Liver (tissue), 9 donors: Measurements from ENCODE around the gene RTCB. TPM values are rescaled to one million over a fixed set of nuclear protein-coding genes. Genes with fewer than 3 reads are reported as not detected.

ENCODE experiments used
- DNase-seq: peaks from one replicate; pipeline ENCODE4 v3.0.0-alpha.2; 2017; ENCODE audit warnings: low spot score
- H3K27ac ChIP-seq, 2 donors: one replicate each; pipeline ENCODE4 v1.7.0; 2013; ENCODE audit warnings: inconsistent platforms in 2 of 2, low read length in 2 of 2, control low read depth in 1 of 2, low read depth in 1 of 2, mild to moderate bottlenecking in 1 of 2
- H3K27me3 ChIP-seq, 4 donors: one replicate each; pipeline versions ENCODE4 v1.6.1 to v1.7.0; 2013; ENCODE audit warnings: low read length in 3 of 4, inconsistent platforms in 1 of 4, mild to moderate bottlenecking in 1 of 4, moderate library complexity in 1 of 4; ENCODE audit not compliant: control insufficient read depth in 4 of 4, insufficient read depth in 4 of 4
- H3K36me3 ChIP-seq, 4 donors: one replicate each; pipeline versions ENCODE4 v1.6.1 to v1.7.0; 2013; ENCODE audit warnings: low read length in 3 of 4, mild to moderate bottlenecking in 3 of 4, low read depth in 1 of 4, moderate library complexity in 1 of 4; ENCODE audit not compliant: control insufficient read depth in 4 of 4, insufficient read depth in 3 of 4
- H3K4me1 ChIP-seq, 4 donors: one replicate each; pipeline versions ENCODE4 v1.6.1 to v1.7.0; 2013; ENCODE audit warnings: low read length in 3 of 4, mild to moderate bottlenecking in 3 of 4, moderate library complexity in 1 of 4; ENCODE audit not compliant: control insufficient read depth in 4 of 4, insufficient read depth in 4 of 4
- H3K4me3 ChIP-seq, 3 donors: one replicate each; pipeline versions ENCODE4 v1.6.1 to v1.7.0; 2013; ENCODE audit warnings: low read length in 3 of 3, control low read depth in 1 of 3, low read depth in 1 of 3, mild to moderate bottlenecking in 1 of 3
- H3K9ac ChIP-seq, 2 donors: one replicate each; pipeline ENCODE4 v1.7.0; 2013; ENCODE audit warnings: low read length in 2 of 2, mild to moderate bottlenecking in 2 of 2, moderate library complexity in 2 of 2, control low read depth in 1 of 2, low read depth in 1 of 2
- H3K9me3 ChIP-seq, 4 donors: one replicate each; pipeline versions ENCODE4 v1.6.1 to v1.7.0; 2013; ENCODE audit warnings: low read length in 3 of 4; ENCODE audit not compliant: control insufficient read depth in 4 of 4
- CTCF ChIP-seq: fragments of 150-350 bp; IDR thresholded peaks from 2 replicates; pipeline ENCODE4 v1.5.1; 2017; ENCODE audit warnings: improper control_type of control experiment, low read depth, low read length; ENCODE audit not compliant: missing input control
- EGR1 ChIP-seq, 2 donors: IDR thresholded peaks; 2 replicates each; pipeline ENCODE4 v1.6.1; 2016 to 2018; ENCODE audit warnings: antibody characterized with exemption in 2 of 2, low read depth in 2 of 2
- FOXA1 ChIP-seq: IDR thresholded peaks from 2 replicates; pipeline ENCODE4 v1.6.1; 2016; ENCODE audit warnings: antibody characterized with exemption
- FOXA2 ChIP-seq: IDR thresholded peaks from 2 replicates; pipeline ENCODE4 v1.6.1; 2016; ENCODE audit warnings: antibody characterized with exemption
- GABPA ChIP-seq, 2 donors: IDR thresholded peaks in 1 of 2; conservative IDR thresholded peaks in 1 of 2; 2 replicates each; pipeline ENCODE4 v1.6.1; 2016; ENCODE audit warnings: antibody characterized with exemption in 2 of 2, mild to moderate bottlenecking in 1 of 2, moderate library complexity in 1 of 2
- HNF4A ChIP-seq, 2 donors: conservative IDR thresholded peaks; 2 replicates each; pipeline ENCODE4 v1.6.1; 2016; ENCODE audit warnings: antibody characterized with exemption in 2 of 2, mild to moderate bottlenecking in 2 of 2
- JUND ChIP-seq, 2 donors: IDR thresholded peaks; 2 replicates each; pipeline ENCODE4 v1.6.1; 2016; ENCODE audit warnings: antibody characterized with exemption in 2 of 2
- MAX ChIP-seq: IDR thresholded peaks from 2 replicates; pipeline ENCODE4 v1.6.1; 2016; ENCODE audit warnings: antibody characterized with exemption
- NR2F2 ChIP-seq: IDR thresholded peaks from 2 replicates; pipeline ENCODE4 v1.6.1; 2016; ENCODE audit warnings: antibody characterized with exemption
- RAD21 ChIP-seq, 2 donors: IDR thresholded peaks; 2 replicates each; pipeline ENCODE4 v1.6.1; 2016; ENCODE audit warnings: antibody characterized with exemption in 2 of 2, mild to moderate bottlenecking in 2 of 2
- REST ChIP-seq: IDR thresholded peaks from 2 replicates; pipeline ENCODE4 v1.6.1; 2016; ENCODE audit warnings: antibody characterized with exemption, mild to moderate bottlenecking
- RXRA ChIP-seq, 2 donors: IDR thresholded peaks; 2 replicates each; pipeline ENCODE4 v1.6.1; 2017 to 2018; ENCODE audit warnings: antibody characterized with exemption in 2 of 2, mild to moderate bottlenecking in 1 of 2
- SP1 ChIP-seq: IDR thresholded peaks from 2 replicates; pipeline ENCODE4 v1.6.1; 2018; ENCODE audit warnings: antibody characterized with exemption, mild to moderate bottlenecking
- YY1 ChIP-seq: IDR thresholded peaks from 2 replicates; pipeline ENCODE4 v1.6.1; 2016; ENCODE audit warnings: antibody characterized with exemption, mild to moderate bottlenecking
- WGBS: extraction: QIAGEN DNeasy Blood & Tissue Kit; methylation state at CpG from one replicate; pipeline ENCODE4 v1.1.7; 2013; 5-methylcytosine and 5-hydroxymethylcytosine counted together
- polyA plus RNA-seq, 2 donors: library from polyadenylated mRNA; stranded (reverse) in 1 of 2; unstranded in 1 of 2; fragments of 200-250 nt in 1 of 2; fragments of >200 nt in 1 of 2; fragmentation: Nextera tagmentation in 1 of 2; extraction: Ambion mirVana in 1 of 2; gene quantifications; one replicate each; pipeline versions ENCODE4 v1.2.1 to v1.2.3, GENCODE V29; 2013 to 2015
- total RNA-seq, 2 donors: library from RNA; depleted of rRNA; stranded (reverse); fragments of >200 nt; gene quantifications; one replicate each; pipeline ENCODE4 v1.2.3, GENCODE V29; 2014
- TF ChIP-seq, protein P1 (sequence below): IDR thresholded peaks from 2 replicates; pipeline ENCODE4 v1.6.1; 2016; ENCODE audit warnings: antibody characterized with exemption
- TF ChIP-seq, protein P2 (sequence below): IDR thresholded peaks from 2 replicates; pipeline ENCODE4 v1.6.1; 2016; ENCODE audit warnings: antibody characterized with exemption
- donor health status: healthy.
- donor health status: healthy.
- donor health status: healthy.
- donor health status: healthy.
- donor health status: healthy.

RTCB gene
- total and polyA plus RNA-seq, 4 donors = 36.7 to 76.7 (median 46.3) TPM

DNA sequence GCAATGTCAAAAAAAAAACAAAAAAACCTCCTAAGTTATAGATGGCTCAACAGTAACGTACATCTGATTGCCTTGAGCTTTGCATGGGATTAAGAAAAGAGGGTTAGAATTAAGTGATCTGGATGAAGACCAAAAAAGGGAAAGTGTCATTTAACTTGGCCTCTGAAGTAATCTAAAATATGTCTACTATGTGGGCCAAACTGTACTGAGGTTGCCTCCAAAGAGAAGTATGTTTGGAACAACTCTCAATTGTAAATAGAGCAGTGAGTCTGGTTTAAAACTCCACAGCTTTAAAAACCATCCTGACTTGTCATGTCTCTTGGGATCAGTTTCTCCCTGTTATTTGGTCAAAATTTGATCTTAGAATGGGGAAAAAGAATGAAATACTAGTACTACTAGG, 11.6 kb upstream of the RTCB start:
- Histone ChIP-seq H3K36me3 (no peaks in the 10 kb centered on the region), H3K9me3 (no peaks in the 10 kb centered on the region), H3K4me1 (peaks cover 0 to 15% (median 10%) of the 10 kb centered on the region in 4 donors), H3K9ac (no peak overlapping the region), H3K27me3 (peaks cover 0 to 4% (median 0%) of the 10 kb centered on the region in 4 donors), H3K27ac (no peak overlapping the region), H3K4me3 (no peak overlapping the region)
- 85% methylated on average over 1 of the region's 1 CpG for WGBS
- DNase-seq = no peak
- no peak for TF ChIP-seq FOXA1

- Histone ChIP-seq H3K9ac (no peak overlapping the region), H3K9me3 (no peaks in the 10 kb centered on the region), H3K27me3 (peaks cover 0 to 4% (median 0%) of the 10 kb centered on the region in 4 donors), H3K4me3 (no peak overlapping the region), H3K27ac (no peak overlapping the region), H3K4me1 (peaks cover 0 to 15% (median 10%) of the 10 kb centered on the region in 4 donors), H3K36me3 (no peaks in the 10 kb centered on the region)
- TF ChIP-seq FOXA1 (no peak), SP1 (no peak), YY1 (no peak), NR2F2 (no peak), CTCF (no peak), EGR1 (IDR thresholded peaks at IDR 0.05; ENCODE audit: low read depth in 2 of 2) (no peak), GABPA (IDR thresholded peaks at IDR 0.05 in 1 of 2, conservative IDR thresholded peaks at IDR 0.05 in 1 of 2) (no peak), HNF4A (conservative IDR thresholded peaks at IDR 0.05) (no peak), FOXA2 (no peak), REST (no peak), RAD21 (IDR thresholded peaks at IDR 0.05) (no peak), MAX (no peak), RXRA (IDR thresholded peaks at IDR 0.05) (no peak), JUND (IDR thresholded peaks at IDR 0.05) (no peak)
- TF ChIP-seq, protein P1, sequence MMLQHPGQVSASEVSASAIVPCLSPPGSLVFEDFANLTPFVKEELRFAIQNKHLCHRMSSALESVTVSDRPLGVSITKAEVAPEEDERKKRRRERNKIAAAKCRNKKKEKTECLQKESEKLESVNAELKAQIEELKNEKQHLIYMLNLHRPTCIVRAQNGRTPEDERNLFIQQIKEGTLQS = no peak
- TF ChIP-seq, protein P2, sequence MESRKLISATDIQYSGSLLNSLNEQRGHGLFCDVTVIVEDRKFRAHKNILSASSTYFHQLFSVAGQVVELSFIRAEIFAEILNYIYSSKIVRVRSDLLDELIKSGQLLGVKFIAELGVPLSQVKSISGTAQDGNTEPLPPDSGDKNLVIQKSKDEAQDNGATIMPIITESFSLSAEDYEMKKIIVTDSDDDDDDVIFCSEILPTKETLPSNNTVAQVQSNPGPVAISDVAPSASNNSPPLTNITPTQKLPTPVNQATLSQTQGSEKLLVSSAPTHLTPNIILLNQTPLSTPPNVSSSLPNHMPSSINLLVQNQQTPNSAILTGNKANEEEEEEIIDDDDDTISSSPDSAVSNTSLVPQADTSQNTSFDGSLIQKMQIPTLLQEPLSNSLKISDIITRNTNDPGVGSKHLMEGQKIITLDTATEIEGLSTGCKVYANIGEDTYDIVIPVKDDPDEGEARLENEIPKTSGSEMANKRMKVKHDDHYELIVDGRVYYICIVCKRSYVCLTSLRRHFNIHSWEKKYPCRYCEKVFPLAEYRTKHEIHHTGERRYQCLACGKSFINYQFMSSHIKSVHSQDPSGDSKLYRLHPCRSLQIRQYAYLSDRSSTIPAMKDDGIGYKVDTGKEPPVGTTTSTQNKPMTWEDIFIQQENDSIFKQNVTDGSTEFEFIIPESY = no peak
- 86% methylated on average over 5 of the region's 5 CpGs for WGBS
- DNase-seq = no peak
Measured at GRCh38 chr22:32422062-32422461, 10.0 kb upstream of the RTCB start.
